PC-3 (cell line): ENCODE measurements around the gene ISL1.

Experiments
- EZH2 ChIP-seq: fragments of 300-600 bp; sonication (generic); IDR thresholded peaks from one replicate; pipeline ENCODE4 v1.6.1; 2017; ENCODE audit warnings: antibody characterized with exemption, mild to moderate bottlenecking, low read length; ENCODE audit not compliant: unreplicated experiment
- EZH2phosphoT487 ChIP-seq: fragments of 300-600 bp; sonication (generic); IDR thresholded peaks from 2 replicates; pipeline ENCODE4 v1.6.1; 2018; ENCODE audit warnings: mild to moderate bottlenecking, antibody characterized with exemption, low read length, borderline replicate concordance
- TF ChIP-seq, protein P1 (sequence below): fragments of 300-600 bp; sonication (generic); conservative IDR thresholded peaks from 2 replicates; pipeline ENCODE4 v1.5.1; 2017; ENCODE audit warnings: antibody characterized with exemption, low read depth, mild to moderate bottlenecking, low read length

DNA sequence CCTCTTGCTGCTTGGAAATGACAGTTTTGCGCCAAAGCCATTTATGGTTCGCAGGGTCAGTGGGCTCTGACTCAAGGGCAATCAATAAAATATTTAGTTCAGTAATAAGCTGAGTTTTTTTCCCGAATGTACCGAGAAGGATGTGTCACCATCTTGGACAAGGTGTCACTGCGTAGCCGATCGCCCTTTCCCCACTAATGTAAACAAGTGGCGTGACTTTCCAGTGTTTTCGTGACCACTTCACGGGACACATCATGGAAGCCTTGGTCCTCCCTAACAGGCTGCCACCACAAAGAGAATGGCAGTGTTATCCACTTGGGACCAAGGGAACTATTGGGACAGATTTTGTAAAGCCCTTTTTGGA lies 16.4 kb downstream of the ISL1 start:
- TF ChIP-seq EZH2phosphoT487 (no peak), EZH2 (no peak)
- TF ChIP-seq, protein P1, sequence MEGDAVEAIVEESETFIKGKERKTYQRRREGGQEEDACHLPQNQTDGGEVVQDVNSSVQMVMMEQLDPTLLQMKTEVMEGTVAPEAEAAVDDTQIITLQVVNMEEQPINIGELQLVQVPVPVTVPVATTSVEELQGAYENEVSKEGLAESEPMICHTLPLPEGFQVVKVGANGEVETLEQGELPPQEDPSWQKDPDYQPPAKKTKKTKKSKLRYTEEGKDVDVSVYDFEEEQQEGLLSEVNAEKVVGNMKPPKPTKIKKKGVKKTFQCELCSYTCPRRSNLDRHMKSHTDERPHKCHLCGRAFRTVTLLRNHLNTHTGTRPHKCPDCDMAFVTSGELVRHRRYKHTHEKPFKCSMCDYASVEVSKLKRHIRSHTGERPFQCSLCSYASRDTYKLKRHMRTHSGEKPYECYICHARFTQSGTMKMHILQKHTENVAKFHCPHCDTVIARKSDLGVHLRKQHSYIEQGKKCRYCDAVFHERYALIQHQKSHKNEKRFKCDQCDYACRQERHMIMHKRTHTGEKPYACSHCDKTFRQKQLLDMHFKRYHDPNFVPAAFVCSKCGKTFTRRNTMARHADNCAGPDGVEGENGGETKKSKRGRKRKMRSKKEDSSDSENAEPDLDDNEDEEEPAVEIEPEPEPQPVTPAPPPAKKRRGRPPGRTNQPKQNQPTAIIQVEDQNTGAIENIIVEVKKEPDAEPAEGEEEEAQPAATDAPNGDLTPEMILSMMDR, result no peak
